Measurements from ENCODE around the gene IKBKE. TPM values are rescaled to one million over a fixed set of nuclear protein-coding genes. Genes with fewer than 3 reads are reported as not detected.

The IKBKE gene
- total and polyA plus RNA-seq, 10 of the 15 experiments (the other 5 are each of a cell fraction or from before 2014, with no cell fraction given) = 12.8 to 35.1 (median 23.1) TPM

- Histone ChIP-seq H3K27ac (ENCODE audit: control insufficient read depth, insufficient read depth) (no peak overlapping the region), H3K4me1 (ENCODE audit: control insufficient read depth, insufficient read depth, low read length) (peaks cover 12% of the 10 kb centered on the region), H3K27me3 (replicated peaks in 1 of 2; ENCODE audit: control insufficient read depth in 2 of 2, insufficient read depth in 2 of 2, low read length in 1 of 2) (no peaks in the 10 kb centered on the region), H3K36me3 (ENCODE audit: control insufficient read depth in 2 of 2, insufficient read depth in 2 of 2, low read length in 1 of 2) (peaks cover 17 to 28% of the 10 kb centered on the region in 2 experiments), H4K20me1 (ENCODE audit: control insufficient read depth, insufficient read depth) (no peaks in the 10 kb centered on the region), H3K9me3 (replicated peaks; ENCODE audit: control insufficient read depth, insufficient read depth, low read length) (no peaks in the 10 kb centered on the region), H2AFZ (ENCODE audit: control insufficient read depth, low read depth, low read length) (no peak overlapping the region), H3K4me3 (no peak overlapping the region), H3K9ac (ENCODE audit: control insufficient read depth, insufficient read depth, low read length) (no peak overlapping the region), H3K4me2 (ENCODE audit: control insufficient read depth, insufficient read depth) (no peak overlapping the region), H3K79me2 (ENCODE audit: control insufficient read depth, insufficient read depth, low read length) (no peaks in the 10 kb centered on the region)
- FAIRE-seq (peak; percentile 75), ATAC-seq (no peak), DNase-seq (ENCODE audit: low read depth, low spot score) (no peak)
- ChIA-PET SMC1A (ENCODE audit: uncharacterized antibody, unreplicated experiment) (interaction anchor here (1.1 to 1.7 kb wide), 2 partner anchors 13 to 60 kb away, joined by 3 to 7 read pairs; no protein-coding TSS in a partner anchor), RAD21 (ENCODE audit: unreplicated experiment) (no interaction called here), POLR2A (interaction anchor here (0.5 kb wide), 1 partner anchor 841 kb away, joined by 3 read pairs; no protein-coding TSS in a partner anchor), CTCF (interaction anchor here (0.7 to 10.7 kb wide), 4 partner anchors 11 to 99 kb away, joined by 3 to 199 read pairs (median 4); no protein-coding TSS in a partner anchor)
- no TSS peak for BruUV-seq (replicated peaks)
- intact Hi-C loops (cut with micrococcal nuclease; ENCODE audit: unreplicated experiment) (no loop called here), in situ Hi-C loops (cut with MboI) (loop anchor here (5.0 kb wide), 1 partner anchor 97 kb away; no protein-coding TSS in a partner anchor)
- over 99% methylated on average over 10 of the region's 10 CpGs for WGBS (ENCODE audit: insufficient coverage, insufficient replicate concordance, low lambda C conversion rate, missing lambda C conversion rate)
- TF ChIP-seq SIN3A (IDR thresholded peaks at IDR 0.05; ENCODE audit: low read depth, low read length) (no peak), IRF5 (IDR thresholded peaks at IDR 0.05; ENCODE audit: borderline replicate concordance) (no peak), ATF2 (IDR thresholded peaks at IDR 0.05; ENCODE audit: low read length) (no peak), DPF2 (IDR thresholded peaks at IDR 0.05) (no peak), ASH2L (IDR thresholded peaks at IDR 0.05; ENCODE audit: borderline replicate concordance, low read depth) (no peak), HDGF (IDR thresholded peaks at IDR 0.05) (no peak), PAX5 (IDR thresholded peaks at IDR 0.05; ENCODE audit: borderline replicate concordance, low read depth, low read length) (no peak), WRNIP1 (IDR thresholded peaks at IDR 0.05; ENCODE audit: borderline replicate concordance, low read depth, low read length) (no peak), ATF3 (IDR thresholded peaks at IDR 0.05; ENCODE audit: borderline replicate concordance, extremely low read depth, low read depth, low read length) (no peak), GABPA (IDR thresholded peaks at IDR 0.05; ENCODE audit: low read depth) (no peak), NFYA (IDR thresholded peaks at IDR 0.05; ENCODE audit: borderline replicate concordance, low read depth, low read length) (no peak), MEF2B (IDR thresholded peaks at IDR 0.05; ENCODE audit: partially characterized antibody, poor library complexity, severe bottlenecking) (no peak)
- TF ChIP-seq, protein P1, sequence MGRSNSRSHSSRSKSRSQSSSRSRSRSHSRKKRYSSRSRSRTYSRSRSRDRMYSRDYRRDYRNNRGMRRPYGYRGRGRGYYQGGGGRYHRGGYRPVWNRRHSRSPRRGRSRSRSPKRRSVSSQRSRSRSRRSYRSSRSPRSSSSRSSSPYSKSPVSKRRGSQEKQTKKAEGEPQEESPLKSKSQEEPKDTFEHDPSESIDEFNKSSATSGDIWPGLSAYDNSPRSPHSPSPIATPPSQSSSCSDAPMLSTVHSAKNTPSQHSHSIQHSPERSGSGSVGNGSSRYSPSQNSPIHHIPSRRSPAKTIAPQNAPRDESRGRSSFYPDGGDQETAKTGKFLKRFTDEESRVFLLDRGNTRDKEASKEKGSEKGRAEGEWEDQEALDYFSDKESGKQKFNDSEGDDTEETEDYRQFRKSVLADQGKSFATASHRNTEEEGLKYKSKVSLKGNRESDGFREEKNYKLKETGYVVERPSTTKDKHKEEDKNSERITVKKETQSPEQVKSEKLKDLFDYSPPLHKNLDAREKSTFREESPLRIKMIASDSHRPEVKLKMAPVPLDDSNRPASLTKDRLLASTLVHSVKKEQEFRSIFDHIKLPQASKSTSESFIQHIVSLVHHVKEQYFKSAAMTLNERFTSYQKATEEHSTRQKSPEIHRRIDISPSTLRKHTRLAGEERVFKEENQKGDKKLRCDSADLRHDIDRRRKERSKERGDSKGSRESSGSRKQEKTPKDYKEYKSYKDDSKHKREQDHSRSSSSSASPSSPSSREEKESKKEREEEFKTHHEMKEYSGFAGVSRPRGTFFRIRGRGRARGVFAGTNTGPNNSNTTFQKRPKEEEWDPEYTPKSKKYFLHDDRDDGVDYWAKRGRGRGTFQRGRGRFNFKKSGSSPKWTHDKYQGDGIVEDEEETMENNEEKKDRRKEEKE (IDR thresholded peaks at IDR 0.05) = no peak
- TF ChIP-seq, protein P2, sequence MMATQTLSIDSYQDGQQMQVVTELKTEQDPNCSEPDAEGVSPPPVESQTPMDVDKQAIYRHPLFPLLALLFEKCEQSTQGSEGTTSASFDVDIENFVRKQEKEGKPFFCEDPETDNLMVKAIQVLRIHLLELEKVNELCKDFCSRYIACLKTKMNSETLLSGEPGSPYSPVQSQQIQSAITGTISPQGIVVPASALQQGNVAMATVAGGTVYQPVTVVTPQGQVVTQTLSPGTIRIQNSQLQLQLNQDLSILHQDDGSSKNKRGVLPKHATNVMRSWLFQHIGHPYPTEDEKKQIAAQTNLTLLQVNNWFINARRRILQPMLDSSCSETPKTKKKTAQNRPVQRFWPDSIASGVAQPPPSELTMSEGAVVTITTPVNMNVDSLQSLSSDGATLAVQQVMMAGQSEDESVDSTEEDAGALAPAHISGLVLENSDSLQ (IDR thresholded peaks at IDR 0.05) = no peak
Measured at GRCh38 chr1:206484901-206485300, 14.6 kb downstream of the IKBKE start.

All from GM12878 (cell line).